ENCODE data around the gene VENTX.

VENTX gene

DNA sequence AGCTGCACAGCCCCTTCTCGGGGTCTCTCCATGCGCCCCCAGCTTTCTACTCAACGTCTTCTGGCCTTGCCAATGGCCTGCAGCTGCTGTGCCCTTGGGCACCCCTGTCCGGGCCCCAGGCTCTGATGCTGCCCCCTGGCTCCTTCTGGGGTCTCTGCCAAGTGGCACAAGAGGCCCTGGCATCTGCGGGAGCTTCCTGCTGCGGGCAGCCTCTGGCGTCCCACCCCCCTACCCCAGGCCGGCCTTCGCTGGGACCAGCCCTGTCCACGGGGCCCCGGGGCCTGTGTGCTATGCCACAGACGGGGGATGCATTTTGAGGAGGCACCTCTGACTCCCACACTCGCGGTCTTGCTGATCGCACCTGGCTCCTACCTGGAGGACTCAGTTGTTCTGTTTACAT lies 2.3 kb downstream of the VENTX start:
- DNase-seq = no peak

DNA sequence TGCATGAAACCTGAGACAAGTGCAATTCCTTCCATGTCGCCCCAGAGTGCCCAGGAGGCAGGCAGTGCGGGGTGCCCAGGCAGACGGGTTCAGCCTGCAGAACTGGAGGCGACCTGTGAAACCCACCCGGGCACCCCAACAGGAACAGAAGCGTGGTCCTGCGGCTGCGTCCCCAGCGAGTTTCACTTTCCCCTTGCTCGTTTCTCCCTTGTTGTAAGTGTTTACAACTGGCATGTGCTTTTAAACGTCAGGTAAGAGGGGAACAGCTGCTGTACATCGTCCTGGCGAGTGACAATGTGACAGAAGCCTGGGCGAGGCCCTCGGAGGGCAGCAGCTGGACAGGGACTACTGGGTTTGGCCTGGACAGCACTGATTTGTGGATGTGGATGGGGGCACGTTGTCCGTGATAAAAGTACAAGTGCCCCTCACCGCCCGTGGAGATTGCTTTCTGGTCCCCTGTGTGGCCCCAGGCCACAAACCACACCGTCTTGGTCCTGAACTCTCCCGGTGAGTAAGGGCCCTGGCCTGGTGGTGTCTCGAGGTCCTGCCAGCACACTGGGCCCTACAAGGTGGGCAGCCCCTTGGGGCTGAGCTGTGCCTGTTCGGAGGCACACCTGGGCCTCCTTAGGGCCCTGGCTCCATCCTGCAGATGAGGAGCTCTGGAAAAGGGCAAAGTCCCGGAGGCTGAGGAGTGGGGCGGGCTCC lies 4.0 kb downstream of the VENTX start:
- no peak for DNase-seq

DNA sequence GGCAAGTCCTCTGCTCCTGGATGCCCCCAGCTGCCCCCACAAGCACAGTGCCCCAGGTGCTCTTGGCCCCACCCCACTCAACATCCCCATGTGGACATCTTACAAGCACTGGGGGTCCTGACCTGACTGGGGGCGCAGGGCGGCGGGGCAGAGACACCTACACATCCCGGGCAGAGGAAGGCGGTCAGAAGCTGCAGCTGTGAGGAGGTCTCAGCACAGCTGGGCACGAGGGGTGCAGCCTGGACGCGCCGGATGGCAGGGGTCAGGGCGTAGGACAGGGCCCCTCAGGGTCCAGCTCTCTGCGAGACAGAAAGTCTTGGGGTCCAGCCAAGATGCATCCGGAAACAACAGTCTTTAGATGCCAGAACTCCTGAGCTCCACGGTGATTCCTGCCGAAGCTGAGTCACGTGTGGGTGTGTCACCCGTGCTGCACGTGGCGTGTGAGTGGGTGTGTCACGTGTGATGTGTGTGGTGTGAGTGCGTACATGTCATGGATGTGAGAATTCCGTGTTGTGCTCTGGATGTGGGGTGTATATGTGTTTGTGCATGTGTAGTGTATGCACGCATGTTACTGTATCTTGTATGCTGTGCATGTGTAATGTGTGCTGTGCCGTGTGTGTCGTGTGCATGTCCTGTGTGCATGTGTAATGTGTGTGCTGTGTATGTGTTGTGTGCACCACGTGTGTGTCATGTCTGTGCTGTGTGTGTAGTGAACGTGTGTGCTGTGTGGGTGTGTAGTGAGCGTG lies 5.1 kb downstream of the VENTX start:
- no peak for DNase-seq

DNA sequence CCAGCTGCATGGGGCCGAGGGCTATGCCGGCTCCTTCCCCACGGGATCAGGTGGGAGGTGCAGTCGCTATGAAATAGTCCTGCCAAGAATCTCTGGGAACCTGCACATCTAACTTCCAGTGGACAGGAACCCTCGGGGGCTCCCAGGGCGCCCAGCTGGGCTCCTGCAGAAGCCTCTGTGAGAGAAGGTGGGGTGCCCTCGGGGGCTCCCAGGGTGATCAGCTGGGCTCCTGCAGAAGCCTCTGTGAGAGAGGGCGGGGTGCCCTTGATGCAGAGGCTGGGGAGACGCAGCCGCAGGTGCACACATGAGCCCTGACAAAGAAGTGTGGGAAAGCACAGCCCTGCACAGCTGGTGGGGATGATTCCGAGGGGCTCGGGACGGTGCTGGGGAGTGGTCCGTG lies 5.9 kb downstream of the VENTX start:
- no peak for DNase-seq

DNA sequence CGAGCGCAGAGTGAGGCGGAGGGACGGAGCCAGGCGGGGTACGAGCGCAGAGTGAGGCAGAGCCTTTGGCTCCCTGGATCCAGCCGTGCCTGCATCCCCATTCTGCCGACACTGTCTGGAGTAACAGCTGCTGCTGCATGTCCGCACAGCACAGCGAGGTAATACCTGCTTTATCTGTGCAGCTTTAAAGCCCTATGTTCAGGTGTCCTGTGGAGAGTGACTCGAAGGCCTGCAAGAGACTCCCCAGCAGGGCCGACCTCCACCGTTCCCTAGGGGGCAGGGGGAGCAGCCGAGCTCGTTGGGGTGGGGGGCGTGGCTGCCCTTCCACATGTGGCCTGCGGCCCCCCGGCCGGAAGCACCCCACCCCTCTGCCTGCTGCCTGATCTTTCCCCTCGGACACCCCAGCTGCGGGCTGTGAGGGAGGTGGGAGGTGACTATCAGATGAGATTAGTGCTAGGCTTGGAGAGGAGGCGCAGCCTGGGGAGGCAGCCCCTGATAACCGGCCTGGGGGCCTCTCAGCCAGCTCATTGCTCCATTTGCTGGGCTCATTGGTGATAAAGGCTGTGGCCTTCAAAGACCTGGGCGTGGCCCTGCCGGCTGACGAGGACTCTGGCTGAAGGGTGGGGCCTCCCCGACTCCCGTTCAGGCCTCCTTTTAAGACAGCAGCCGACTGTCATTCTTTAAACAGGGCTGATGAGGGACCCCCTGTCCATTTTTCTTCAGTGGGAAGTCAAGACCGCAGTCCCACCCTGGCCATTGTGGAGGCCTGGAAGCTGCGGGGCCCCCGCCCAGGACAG lies 8.0 kb downstream of the VENTX start:
- DNase-seq = no peak

DNA sequence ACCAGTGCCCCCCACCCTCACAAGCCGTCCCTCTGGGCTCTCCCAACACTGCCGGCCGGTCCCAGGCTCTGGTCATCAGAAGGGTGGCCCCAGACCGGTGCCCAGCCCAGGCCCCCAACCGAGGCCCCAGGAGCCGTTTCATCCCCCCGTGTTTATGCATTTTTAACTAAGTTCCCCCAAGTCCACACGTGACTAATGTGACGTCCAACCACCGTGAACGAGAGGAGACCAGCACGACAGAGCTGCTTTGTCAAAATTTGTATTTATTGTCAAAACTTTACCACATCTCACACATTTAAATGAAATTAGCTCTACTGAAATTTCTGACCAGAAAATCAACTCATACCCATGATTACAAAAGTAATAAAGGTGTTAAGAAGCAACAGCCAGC lies 8.6 kb downstream of the VENTX start:
- DNase-seq = no peak

DNA sequence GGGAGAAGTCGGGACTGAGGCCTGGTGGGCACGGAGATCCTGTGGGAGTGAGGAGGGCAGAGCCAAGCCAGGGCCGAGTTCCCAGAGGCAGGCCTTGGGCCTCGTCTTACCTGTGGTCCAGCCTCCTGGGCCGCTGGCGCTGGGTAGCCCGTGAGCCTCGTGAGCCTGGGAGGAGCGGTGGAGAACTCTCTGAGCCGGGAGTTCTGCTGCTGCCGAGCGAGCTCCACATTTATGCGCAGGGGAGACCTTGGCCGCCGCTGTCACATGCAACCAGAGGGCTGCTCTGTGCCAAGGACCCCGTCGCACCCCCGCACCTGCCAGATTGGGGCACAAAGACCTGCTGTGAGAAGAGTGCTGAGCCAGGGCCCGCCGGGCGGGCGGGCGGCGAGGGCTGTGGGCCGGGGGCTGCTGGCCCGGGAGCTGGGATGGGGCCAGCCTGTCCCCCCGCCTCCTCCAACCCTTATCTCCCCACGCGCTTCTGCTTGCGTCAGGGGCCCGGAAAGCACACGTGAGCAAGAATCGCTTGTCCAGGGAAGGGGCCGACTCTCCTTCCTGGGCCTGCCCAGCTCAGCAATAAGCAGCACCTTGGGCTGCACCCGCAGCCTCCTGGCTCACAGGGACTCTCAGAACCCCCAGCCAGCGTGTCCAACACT lies 10.2 kb downstream of the VENTX start:
- DNase-seq = no peak

DNA sequence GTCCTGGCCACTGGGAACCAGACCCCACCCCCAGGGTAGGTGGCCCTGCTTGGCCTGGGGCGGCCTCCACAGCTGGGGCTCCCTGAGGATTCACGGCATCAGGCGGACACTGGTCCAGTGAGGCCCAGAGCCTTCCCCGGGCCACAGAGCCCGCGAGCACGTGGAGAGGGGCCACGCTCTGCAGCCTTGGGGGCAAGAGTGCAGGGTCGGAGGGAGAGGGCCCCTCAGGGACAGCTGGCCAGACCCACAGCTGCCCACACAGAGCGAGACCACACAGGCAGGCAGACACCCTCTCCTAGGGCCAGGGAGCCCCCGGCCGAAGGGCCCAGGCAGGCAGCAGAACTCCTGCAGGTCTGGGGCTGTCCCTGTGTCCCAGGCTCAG lies 10.7 kb downstream of the VENTX start:
- DNase-seq = no peak

DNA sequence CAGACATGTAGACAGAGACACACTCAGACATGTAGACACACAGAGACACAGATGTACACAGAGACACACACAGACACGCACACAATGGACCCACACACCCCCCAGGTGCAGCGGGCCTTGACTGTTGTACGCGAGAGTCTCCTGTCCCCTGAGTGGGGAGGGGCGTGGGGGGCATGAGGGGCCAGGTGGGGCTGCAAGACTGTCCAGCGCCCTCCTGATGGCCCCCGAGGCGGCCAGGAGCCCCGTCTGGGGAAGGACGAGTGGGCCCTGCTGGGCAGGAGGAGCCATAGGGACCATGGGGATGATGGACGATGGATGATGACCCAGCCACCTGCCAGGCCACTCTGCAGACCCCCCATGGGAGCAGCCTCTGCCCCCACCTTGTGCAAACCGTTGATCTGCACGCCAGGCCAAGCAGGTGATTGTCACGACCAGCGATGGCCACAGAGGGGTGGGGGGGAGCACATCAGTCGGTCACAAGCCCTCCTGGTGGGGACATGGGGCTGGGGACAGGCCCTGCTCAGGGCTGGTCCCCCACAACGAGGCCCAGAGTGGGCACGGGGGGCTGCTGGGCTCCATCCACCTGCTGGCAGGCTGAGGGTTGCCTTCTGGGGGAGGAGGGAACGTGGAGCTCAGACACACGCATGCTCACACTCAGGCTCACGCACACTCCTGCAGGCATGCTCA lies 11.6 kb downstream of the VENTX start:
- no peak for DNase-seq

DNA sequence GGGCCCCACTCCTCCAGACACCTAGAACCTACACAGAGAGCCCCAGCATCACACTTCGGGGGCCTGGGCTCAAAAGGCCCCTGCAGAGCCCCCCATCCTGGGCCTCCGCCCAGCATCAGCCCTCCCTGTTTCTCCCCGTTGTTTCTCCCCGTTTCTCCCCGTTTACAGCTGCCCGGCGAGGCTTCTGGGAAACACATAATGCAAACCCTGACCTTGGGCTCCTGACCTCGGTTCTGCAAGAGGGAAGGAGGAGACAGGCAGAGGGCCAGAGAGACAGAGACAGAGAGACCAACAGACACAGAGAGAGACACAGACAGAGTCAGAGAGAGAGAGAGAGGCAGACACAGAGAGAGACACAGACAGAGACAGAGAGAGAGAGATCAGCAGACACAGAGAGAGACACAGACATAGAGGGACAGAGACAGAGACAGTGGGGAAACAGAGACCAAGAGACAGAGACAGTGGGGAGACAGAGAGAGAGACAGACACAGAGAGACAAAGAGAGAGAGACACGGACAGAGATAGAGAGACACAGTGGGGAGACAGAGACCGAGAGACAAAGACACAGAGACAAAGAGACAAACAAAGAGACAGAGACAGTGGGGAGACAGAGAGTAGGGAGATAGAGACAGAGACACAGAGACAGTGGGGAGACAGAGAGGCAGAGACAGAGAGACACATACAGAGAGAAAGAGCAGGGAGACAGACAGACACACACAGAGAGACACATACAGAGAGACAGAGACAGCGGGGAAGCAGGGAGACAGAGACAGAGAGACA lies 12.5 kb downstream of the VENTX start:
- DNase-seq = no peak

DNA sequence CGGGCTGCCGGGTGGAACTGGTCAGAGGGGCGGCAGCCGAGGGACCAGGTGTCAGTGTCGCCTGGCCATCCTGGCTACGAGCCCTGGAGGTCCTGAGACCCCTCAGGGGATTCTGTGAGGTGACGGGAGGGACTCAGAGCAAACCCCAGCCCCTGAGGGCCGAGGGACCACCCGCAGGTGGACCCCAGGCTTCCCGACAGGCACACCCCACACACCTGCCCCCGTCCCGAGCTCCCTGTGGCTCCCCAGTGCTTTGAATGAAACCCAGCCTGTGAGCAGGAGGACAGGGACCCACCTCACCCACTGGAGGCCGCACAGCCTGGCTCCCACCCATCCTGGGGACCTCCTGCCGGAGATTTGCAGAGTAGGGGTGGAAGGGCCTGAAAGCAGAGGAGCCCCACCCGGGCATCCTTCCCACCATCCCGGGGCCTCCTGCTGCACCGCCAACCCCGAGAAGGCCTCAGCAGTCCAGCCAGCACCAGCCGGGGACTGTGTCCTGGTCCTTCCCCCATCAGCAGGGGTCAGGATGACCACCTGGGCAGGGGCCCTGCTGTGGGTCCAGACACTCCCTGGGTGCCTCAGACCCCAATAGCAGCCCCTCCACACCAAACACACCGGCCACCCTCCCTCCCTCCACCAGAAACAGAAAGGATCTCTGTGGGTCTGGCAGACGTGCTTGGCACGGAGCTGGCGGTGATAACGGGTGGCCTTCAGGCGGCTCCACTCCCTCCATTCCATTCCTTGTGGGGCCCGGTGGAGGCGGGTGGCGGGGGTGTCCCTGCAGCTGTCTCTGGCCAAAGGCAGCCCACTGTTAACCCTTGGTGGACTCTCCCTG lies 13.9 kb downstream of the VENTX start:
- no peak for DNase-seq

DNA sequence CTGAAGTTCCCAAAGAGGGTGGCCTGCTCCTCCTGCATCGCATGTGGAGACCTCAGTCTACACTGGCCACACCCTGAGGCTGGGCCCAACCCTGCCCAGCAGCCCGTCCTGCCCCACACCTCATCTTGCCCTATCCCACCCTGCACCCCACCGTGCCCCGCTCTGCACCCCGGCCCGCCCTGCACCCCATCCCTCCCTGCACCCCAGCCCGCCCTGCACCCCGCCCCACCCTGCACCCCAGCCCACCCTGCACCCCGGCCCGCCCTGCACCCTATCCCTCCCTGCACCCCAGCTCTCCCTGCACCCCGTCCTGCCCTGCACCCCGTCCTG lies 14.5 kb downstream of the VENTX start:
- DNase-seq = no peak

DNA sequence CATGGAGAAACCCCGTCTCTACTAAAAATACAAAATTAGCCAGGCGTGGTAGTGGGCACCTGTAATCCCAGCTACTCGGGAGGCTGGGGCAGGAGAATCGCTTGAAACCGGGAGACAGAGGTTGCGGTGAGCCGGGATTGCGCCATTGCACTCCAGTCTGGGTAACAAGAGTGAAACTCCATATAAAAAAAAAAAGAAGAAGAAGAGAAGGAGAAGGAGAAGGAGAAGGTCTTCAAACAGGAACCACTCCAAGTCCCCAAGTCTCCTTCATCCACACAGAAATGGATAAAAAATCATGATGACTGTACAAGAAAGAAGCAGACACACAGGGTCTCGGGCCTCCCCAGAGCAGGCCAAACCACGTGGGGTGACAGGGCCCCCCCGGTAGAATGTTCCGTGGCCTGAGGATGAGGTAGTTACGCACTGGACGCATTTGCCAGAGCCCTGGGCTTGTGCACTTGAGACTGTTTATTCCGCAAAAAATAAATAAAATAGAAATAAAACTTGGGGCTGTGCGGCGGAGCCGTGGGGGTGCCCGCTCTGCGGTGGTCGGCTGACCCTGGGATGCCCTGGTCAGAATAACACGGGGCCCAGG lies 15.8 kb downstream of the VENTX start:
- DNase-seq = no peak

DNA sequence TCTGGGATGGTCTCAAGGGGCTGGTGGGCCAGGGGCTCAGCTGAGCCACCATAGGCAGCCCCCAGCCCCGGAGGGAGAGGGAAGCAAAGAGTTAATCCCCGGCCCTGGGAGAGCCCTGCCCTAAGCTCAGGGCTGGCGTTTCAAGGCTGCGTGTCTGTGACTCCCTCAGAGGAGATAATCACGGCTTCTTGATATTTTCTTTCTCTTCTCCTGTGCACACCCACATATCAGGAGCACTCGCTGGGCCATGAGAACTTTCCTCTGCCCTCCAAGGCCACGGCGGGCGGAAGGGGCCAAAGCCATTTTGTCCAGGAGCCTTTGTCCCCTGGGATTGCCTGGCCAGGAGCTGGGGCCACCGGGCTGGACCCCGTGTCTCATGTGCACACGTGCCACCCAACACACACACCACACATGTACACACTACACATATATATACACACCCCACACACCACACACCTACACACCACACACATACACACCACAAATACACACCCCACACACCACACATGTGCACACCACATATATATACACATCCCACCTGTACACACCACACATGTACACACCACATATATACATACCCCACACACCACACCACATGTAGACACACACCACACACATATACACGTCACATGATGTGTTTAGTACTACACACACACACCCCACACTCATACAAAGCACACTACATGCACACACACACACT lies 16.9 kb downstream of the VENTX start:
- no peak for DNase-seq

DNA sequence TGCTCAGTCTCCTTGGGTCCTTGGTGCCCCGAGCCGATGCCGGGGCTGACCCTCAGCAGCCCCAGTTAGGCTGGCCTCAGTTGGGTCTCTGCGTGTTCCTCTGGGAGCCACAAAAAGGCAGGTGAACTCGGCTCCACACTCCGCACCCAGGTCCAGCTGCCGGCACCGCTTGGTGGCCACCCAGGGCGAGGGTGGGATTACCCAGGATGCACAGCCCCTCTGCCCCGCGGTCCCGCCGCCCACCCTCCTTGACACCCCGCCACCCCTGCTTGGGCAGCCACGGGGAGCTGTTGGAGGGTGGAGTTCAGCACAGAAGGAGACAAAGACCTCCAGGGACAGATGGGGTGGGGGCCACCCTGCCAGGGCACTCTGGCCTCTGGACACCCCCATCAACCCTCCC lies 17.7 kb downstream of the VENTX start:
- no peak for DNase-seq

DNA sequence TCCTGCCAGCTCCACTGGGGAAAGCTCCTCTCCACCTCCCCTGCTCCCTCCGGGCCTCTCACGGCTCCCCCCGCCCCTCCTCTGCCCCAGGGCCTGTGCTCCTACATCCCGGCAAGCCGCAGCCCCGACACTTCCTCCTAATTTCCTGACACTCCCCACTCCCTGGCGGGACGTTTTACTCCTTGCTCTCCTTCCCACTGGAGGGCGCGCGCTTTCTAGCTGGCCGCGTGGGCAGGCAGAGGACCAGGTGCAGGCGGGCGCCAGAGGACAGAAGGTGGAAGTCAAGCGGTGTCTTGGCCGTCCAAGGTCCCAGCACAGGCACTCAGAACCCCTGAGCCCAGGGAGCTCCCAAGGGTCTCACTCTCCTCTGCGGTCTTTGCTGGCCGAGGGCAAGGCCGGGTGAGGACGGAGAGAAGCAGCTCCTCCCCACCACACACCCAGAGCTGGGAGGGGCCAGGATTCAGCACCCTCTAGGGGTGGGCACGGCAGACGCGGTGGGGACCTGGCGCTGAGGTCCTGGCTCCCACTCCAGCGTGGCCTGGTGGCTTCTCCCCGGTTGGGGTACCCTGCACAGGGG lies 19.9 kb downstream of the VENTX start:
- DNase-seq = no peak

DNA sequence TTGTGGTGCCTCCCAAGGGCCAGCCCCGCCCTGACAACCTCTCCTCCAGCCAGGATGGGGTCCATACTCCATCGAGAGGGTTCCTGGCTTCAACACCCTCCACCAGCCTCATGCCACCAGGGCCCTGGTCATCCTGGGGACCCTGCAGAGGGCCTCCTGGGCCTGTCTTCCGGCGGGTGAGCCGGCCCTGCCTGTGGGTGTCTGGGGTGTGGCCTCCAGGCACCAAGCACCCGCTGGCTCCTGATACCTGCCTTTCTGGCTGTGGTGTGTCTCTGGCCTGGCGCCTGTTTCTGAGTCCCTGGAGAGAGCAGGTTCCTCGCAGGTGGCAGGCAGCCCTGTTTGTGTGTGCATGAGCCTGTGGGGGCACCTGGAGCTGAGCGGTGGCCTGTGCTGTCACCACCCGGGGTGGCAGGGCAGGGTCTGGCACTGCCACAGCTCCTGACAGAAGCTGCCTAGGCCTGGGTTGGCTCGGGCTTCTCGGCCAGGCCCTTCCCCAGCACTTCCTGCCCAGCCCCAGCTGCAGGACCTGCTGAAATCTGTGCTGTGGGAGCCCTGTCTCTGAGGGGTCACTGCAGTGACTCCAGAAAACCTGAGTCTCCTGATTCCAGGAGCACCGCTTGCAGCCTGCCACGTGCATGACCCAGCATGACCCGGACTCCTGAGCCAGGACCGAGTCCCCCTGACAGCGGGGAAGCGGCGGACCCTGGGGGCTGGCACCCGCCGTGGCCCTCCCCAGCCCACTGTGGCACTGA lies 20.6 kb downstream of the VENTX start:
- DNase-seq = no peak

DNA sequence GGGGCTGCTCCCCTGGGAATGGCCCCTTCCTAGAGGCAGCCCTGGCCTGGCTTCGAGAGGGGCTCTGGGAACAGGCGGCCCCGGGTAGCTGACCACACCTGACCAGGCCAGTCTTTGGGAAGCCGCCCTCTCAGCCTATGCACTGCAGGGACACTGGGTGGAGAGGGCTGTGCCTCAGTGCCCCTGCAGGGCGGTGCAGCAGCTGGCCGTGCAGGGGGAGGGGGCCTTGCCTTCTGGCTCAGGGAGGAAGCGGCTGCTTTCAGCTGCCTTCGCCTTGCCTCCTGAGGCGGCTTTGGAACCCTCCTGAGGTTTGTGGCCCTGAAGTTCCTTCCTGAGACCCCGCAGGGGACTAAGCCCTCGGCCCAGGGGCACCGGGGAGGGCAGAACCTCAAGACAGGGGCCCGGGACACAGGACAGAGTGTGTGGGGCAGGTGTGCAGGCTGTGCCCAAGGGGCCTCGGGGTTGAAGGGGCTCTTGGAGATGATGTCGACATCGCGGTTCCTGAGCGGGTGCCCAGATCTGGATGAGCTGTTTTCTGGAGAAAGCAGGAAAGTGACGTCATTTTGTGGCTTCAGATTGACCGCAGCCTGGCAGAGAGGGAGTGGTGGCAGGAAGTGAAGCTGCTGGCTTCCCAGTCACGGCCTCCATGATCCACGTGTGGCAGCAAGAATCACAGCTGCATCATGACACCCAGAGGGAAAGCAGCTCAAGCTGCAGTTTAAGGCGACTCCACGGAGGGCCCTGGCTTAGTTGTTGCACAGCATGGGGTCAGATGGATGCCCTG lies 21.4 kb downstream of the VENTX start:
- no peak for DNase-seq
